Left ventricle myocardium inferior (tissue), 1 donor: ENCODE measurements around the gene THAP3. TPM values are rescaled to one million over a fixed set of nuclear protein-coding genes. Genes with fewer than 3 reads are reported as not detected.

Source experiments
- DNase-seq: peaks from one replicate; pipeline ENCODE4 v3.0.0-alpha.2; 2020
- H3K27ac ChIP-seq: fragments of 200-600 bp; replicated peaks from 2 replicates; pipeline ENCODE4 v1.8.0; 2021
- H3K27me3 ChIP-seq: fragments of 200-600 bp; 2 replicates; pipeline ENCODE4 v1.8.0; 2021; ENCODE audit warnings: low read depth
- H3K36me3 ChIP-seq: fragments of 200-600 bp; 2 replicates; pipeline ENCODE4 v1.8.0; 2021
- H3K4me1 ChIP-seq: fragments of 200-600 bp; 2 replicates; pipeline ENCODE4 v1.8.0; 2021
- H3K4me3 ChIP-seq: fragments of 200-600 bp; 2 replicates; pipeline ENCODE4 v1.8.0; 2021; ENCODE audit warnings: mild to moderate bottlenecking, moderate library complexity
- H3K9me3 ChIP-seq: fragments of 200-600 bp; replicated peaks from 2 replicates; pipeline ENCODE4 v1.8.0; 2021
- intact Hi-C: fragments of 100-400 bp; cut with micrococcal nuclease; formaldehyde crosslinking; loops from one replicate; pipeline ENCODE4 v1.11.0; 2022
- total RNA-seq: library from RNA; stranded (reverse); fragmentation: NEBNext Ultra II Directional; extraction: Animal tissue kit (Norgen Biotek cat#: 25700); gene quantifications from one replicate; pipeline ENCODE4 v1.2.1, GENCODE V29; 2021
- TF ChIP-seq, protein P1 (sequence below): fragments of 200-600 bp; IDR thresholded peaks from 2 replicates; pipeline ENCODE4 v1.8.0; 2021; ENCODE audit warnings: antibody characterized with exemption, mild to moderate bottlenecking, borderline replicate concordance
- donor health status: DM: no; HTN: yes; CAD: no; lungs with severe emphysema.

Gene THAP3
- total RNA-seq, 1 donor from 2014 or later, result 14.9 TPM

DNA sequence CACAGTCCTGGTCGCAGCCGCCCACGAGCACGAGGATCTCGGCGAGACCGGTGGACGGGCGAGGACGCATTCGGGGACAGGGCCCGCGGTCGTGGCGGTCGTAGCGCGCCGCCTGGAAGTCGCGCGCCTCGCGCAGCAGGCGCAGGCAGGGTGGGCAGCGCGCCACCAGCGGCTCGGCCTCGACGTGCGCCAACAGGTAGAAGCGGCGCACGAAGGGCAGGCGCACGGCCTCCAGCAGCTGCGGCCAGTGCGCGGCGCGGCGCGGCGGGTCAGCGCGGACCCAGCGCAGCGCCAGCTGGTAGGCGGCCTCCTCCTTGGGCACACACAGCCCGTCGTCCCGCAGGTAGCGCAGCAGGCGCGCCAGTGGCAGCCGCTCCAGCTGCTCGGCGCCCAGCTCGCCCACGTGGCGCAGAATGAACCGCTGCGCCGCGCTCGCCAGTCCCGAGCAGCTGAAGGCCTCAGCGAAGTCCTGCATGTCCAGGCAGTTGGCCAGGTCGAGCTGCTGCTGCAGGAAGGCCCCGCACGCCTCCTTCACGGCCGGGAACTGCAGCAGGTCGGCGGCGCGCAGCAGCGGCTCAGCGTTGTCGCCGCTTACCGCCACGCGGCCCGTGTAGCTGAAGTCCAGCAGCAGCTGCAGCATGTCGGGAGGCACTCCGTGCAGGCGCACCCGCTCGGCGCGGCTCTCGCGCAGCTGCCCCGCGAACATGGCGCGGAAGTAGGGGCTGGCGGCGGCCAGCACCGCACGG lies 22.6 kb upstream of the THAP3 start:
- TF ChIP-seq, protein P1, sequence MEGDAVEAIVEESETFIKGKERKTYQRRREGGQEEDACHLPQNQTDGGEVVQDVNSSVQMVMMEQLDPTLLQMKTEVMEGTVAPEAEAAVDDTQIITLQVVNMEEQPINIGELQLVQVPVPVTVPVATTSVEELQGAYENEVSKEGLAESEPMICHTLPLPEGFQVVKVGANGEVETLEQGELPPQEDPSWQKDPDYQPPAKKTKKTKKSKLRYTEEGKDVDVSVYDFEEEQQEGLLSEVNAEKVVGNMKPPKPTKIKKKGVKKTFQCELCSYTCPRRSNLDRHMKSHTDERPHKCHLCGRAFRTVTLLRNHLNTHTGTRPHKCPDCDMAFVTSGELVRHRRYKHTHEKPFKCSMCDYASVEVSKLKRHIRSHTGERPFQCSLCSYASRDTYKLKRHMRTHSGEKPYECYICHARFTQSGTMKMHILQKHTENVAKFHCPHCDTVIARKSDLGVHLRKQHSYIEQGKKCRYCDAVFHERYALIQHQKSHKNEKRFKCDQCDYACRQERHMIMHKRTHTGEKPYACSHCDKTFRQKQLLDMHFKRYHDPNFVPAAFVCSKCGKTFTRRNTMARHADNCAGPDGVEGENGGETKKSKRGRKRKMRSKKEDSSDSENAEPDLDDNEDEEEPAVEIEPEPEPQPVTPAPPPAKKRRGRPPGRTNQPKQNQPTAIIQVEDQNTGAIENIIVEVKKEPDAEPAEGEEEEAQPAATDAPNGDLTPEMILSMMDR, result no peak
- Histone ChIP-seq H3K9me3 (no peaks in the 10 kb centered on the region), H3K27ac (peak overlapping the region; percentile 100), H3K36me3 (peaks cover 32% of the 10 kb centered on the region), H3K27me3 (no peaks in the 10 kb centered on the region), H3K4me3 (peak overlapping the region; percentile 97), H3K4me1 (peaks cover 90% of the 10 kb centered on the region)
- intact Hi-C loops, result no loop called here
- peak; percentile 51 for DNase-seq

DNA sequence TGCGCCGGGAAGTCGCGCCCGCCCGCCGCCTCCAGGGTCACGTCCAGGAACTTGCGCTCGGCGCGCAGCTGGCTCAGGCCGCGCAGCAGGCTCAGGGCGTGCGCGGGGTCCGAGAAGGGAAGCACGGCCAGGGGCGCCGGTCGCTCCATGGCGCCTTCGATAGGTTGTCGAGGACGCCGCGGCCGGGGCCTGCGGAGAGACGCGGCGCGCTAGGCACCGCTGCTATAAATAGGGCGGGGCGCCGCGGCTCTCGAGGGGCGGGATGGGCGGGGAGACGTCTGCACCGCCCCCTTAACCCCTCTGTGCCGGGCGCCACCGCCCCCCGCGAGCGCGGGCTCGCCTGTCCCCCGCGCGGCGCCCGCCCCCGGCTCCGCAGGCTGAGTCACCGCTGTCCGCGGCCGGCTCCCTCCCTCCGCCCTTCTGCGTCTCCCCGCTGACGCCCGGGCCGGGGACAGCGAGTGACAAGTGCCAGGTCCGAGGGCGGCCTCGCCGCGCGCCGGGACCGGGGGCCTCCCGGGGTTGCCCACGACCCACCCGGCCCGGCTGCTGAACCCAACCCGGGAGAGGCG lies 21.9 kb upstream of the THAP3 start, which contains the start of gene KLHL21:
TSS of gene KLHL21 (minus strand) at position 201 of the 569 bp plus-strand sequence. CDS start at position 149, 52 bp downstream.
- Histone ChIP-seq H3K36me3 (peaks cover 25% of the 10 kb centered on the region), H3K9me3 (no peaks in the 10 kb centered on the region), H3K4me1 (peaks cover 83% of the 10 kb centered on the region), H3K4me3 (peak within 1 kb of the TSS; percentile 97), H3K27me3 (no peaks in the 10 kb centered on the region), H3K27ac (peak within 1 kb of the TSS; percentile 100)
- intact Hi-C loops, result no loop called here
- TF ChIP-seq, protein P1, result no peak
- DNase-seq, result peak; percentile 92

DNA sequence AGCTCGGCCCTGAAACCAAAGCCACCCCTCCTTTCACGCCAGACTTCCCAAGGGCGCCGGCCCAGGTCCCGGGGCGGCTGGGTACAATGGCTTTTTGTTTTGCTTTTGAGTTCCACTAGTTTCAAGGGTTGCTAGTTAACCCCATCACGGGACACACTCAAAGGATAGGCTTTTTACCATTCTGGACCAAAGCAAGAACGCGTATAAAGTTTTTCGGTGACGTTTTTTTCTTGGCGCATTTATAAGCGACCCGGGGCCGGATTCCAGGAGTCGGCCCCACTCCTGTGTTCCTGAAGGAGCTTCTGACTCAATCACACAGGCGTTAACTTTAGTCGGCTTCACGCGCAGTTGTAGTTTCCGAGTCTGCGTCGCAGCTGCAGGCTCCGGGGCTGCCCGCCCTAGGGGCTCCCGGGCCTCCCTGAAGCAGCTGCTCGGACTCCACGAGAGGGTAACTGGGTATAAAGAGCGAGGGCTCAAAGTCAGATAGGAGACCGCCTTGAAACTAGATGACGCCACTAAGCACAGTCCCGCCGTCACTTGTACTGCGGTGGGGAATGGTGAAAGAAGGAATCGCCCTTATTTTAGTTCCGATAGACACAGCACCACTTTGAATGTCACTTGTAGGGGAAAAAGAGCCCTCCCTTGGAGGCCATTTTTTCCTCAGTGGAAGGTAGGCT lies 21.3 kb upstream of the THAP3 start:
- no peaks in the 10 kb centered on the region for H3K9me3 ChIP-seq
- H3K4me3 ChIP-seq, result peak overlapping the region; percentile 97
- peaks cover 19% of the 10 kb centered on the region for H3K36me3 ChIP-seq
- no peaks in the 10 kb centered on the region for H3K27me3 ChIP-seq
- peak; percentile 57 for DNase-seq
- TF ChIP-seq, protein P1, result no peak
- H3K27ac ChIP-seq, result peak overlapping the region; percentile 100
- peaks cover 77% of the 10 kb centered on the region for H3K4me1 ChIP-seq
- intact Hi-C loops, result no loop called here

DNA sequence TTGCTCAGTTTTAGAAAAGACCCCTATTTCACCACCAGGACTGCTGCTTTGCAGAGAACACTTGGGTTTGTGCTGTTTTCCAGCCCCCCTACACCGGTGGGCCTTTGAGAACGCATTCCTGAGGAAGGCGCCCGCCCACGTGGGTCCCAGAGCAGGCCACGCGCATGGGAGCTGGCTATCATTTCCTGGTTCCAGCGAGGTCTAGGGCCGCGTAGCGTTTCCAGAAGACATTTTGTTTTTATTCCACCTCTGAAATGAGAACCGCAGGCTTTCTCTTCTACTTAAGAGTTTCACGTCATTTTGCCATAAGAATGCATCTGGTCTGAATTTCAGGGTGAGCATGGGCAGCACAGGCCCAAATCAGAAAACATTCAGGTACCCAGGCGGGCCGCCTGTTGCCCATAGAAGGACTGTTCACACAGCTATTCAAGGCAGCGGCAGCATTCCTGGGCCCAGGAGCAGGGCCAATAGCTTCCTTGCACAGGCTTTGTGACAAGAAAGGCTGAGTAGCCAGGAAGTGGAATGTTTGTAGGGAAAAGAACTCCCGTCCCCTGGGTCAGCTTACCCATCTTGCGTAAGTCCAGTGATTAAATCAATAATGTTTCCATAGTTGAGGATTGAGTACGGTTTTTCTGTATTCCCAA lies 20.6 kb upstream of the THAP3 start:
- Histone ChIP-seq H3K4me1 (peaks cover 76% of the 10 kb centered on the region), H3K36me3 (peaks cover 12% of the 10 kb centered on the region), H3K27ac (peak overlapping the region; percentile 100), H3K27me3 (no peaks in the 10 kb centered on the region), H3K4me3 (peak overlapping the region; percentile 97), H3K9me3 (no peaks in the 10 kb centered on the region)
- peak; percentile 81 for DNase-seq
- TF ChIP-seq, protein P1, result peak; percentile 31
- intact Hi-C loops, result no loop called here

DNA sequence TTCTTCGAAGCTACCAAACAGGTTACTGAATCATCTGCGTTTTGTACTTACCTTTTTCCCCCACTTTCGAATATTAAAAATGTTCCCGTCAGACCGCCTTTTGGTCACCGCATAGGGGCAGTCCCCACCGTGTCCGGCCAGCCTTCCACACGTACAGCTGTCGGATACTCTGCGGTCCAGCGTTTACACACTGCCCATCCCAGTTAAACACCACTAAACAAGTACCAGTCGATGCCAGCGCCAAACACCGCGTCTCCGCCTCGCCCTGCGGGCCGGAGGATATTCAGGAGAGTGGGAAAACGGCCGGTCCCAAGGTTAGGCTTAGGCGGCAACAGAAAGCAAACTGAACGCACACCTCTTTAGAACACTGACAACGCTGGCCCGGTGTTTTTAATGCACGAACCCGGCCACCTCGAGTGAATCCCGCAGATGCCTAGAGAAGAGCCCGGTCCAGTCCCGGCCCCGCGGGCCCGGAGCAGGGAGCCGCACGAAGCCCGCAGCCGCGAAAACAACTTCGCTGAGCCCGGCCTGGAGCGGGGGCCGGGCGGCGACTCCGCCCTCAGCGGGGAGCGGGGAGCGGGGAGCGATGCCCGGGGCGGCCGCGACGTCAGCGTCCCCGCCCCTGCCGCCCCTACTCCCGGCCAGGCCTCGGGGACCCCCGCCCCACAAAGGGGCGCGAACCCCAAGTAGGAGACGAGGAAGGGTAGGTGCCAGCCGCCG lies 11.9 kb upstream of the THAP3 start:
- no peaks in the 10 kb centered on the region for H3K9me3 ChIP-seq
- H3K27ac ChIP-seq, result peak overlapping the region; percentile 99
- peak; percentile 36 for DNase-seq
- peaks cover 69% of the 10 kb centered on the region for H3K4me1 ChIP-seq
- intact Hi-C loops, result no loop called here
- TF ChIP-seq, protein P1, result no peak
- H3K36me3 ChIP-seq, result peaks cover 5% of the 10 kb centered on the region
- peak overlapping the region; percentile 99 for H3K4me3 ChIP-seq
- H3K27me3 ChIP-seq, result no peaks in the 10 kb centered on the region
